RWPE1 (cell line): ENCODE results near the gene ADTRP.

Experiments
- CTCF ChIA-PET: fragments of 350-600 bp; sonication (Branson Sonifier 250); formaldehyde crosslinking; extraction: SDS; loops from one replicate; lab custom pipeline; 2021; lab: Yijun Ruan, JAX
- POLR2A ChIA-PET: fragments of 400-600 bp; formaldehyde crosslinking; extraction: SDS; loops from one replicate; lab custom pipeline; 2020; ENCODE audit warnings: antibody characterized with exemption; ENCODE audit not compliant: low non-redundant PET; lab: Yijun Ruan, JAX
- DNase-seq: peaks from one replicate; pipeline ENCODE4 v3.0.0; 2012; ENCODE audit warnings: low spot score
- H3K27ac ChIP-seq: fragments of 450-650 bp; 2 replicates; pipeline ENCODE4 v1.5.1; 2017
- CTCF ChIP-seq: fragments of 450-650 bp; conservative IDR thresholded peaks from 2 replicates; pipeline ENCODE4 v1.5.1; 2017; ENCODE audit warnings: low read depth, mild to moderate bottlenecking

Gene ADTRP

GRCh38 chr6:11752360-11752759 lies 26.2 kb downstream of the ADTRP start:
- ChIA-PET CTCF (interaction anchor here (0.6 to 0.9 kb wide), 2 partner anchors 11 to 34 kb away, joined by 3 read pairs; no protein-coding TSS in a partner anchor), POLR2A (interaction anchor here (0.6 kb wide), 1 partner anchor 12 kb away, joined by 10 read pairs; no protein-coding TSS in a partner anchor)
- no peak overlapping the region for H3K27ac ChIP-seq
- DNase-seq = no peak
- TF ChIP-seq CTCF = no peak

GRCh38 chr6:11750682-11751081 lies 27.9 kb downstream of the ADTRP start:
- H3K27ac ChIP-seq = no peak overlapping the region
- TF ChIP-seq CTCF = no peak
- DNase-seq = no peak
- ChIA-PET CTCF (no interaction called here), POLR2A (no interaction called here)

GRCh38 chr6:11748591-11749210 lies 29.9 kb downstream of the ADTRP start:
- no peak for DNase-seq
- CTCF ChIA-PET = interaction anchor here (0.8 to 1.0 kb wide), 2 partner anchors 11 to 12 kb away, joined by 3 read pairs; no protein-coding TSS in a partner anchor
- POLR2A ChIA-PET = no interaction called here
- no peak for TF ChIP-seq CTCF
- no peak overlapping the region for H3K27ac ChIP-seq

GRCh38 chr6:11747021-11747420 lies 31.6 kb downstream of the ADTRP start:
- H3K27ac ChIP-seq = no peak overlapping the region
- ChIA-PET POLR2A (no interaction called here), CTCF (no interaction called here)
- DNase-seq = no peak
- no peak for TF ChIP-seq CTCF

GRCh38 chr6:11744753-11745152 lies 33.9 kb downstream of the ADTRP start:
- no peak for DNase-seq
- ChIA-PET POLR2A (no interaction called here), CTCF (no interaction called here)
- no peak overlapping the region for H3K27ac ChIP-seq
- no peak for TF ChIP-seq CTCF

GRCh38 chr6:11744101-11744500 lies 34.5 kb downstream of the ADTRP start:
- H3K27ac ChIP-seq = no peak overlapping the region
- CTCF ChIA-PET = no interaction called here
- DNase-seq = no peak
- no peak for TF ChIP-seq CTCF
- POLR2A ChIA-PET = no interaction called here
